Muscle layer of duodenum (tissue), 2 donors: ENCODE results near the gene SNAPC3.

Experiments used
- H3K27ac ChIP-seq: one replicate; pipeline ENCODE4 v1.7.0; 2013; ENCODE audit warnings: mild to moderate bottlenecking, low read length
- H3K27me3 ChIP-seq: one replicate; pipeline ENCODE4 v1.7.0; 2013; ENCODE audit warnings: low read depth, mild to moderate bottlenecking, control low read depth, low read length
- H3K36me3 ChIP-seq, 2 donors: one replicate each; pipeline ENCODE4 v1.7.0; 2013; ENCODE audit warnings: low read length in 2 of 2, control low read depth in 1 of 2, mild to moderate bottlenecking in 1 of 2; ENCODE audit not compliant: insufficient read depth in 2 of 2, control insufficient read depth in 1 of 2
- H3K4me1 ChIP-seq, 2 donors: one replicate each; pipeline ENCODE4 v1.7.0; 2013; ENCODE audit warnings: low read length in 2 of 2, mild to moderate bottlenecking in 2 of 2, control low read depth in 1 of 2, moderate library complexity in 1 of 2; ENCODE audit not compliant: insufficient read depth in 2 of 2, control insufficient read depth in 1 of 2
- H3K4me3 ChIP-seq, 2 donors: one replicate each; pipeline ENCODE4 v1.7.0; 2013; ENCODE audit warnings: low read length in 2 of 2, low read depth in 1 of 2, mild to moderate bottlenecking in 1 of 2
- H3K9me3 ChIP-seq, 2 donors: one replicate each; pipeline ENCODE4 v1.7.0; 2013; ENCODE audit warnings: low read length in 2 of 2, control low read depth in 1 of 2, mild to moderate bottlenecking in 1 of 2; ENCODE audit not compliant: control insufficient read depth in 1 of 2
- donor health status: healthy.

The SNAPC3 gene

GRCh38 chr9:15461056-15461455 is 38.4 kb downstream of the SNAPC3 start:
- no peaks in the 10 kb centered on the region for H3K4me1 ChIP-seq
- H3K27ac ChIP-seq, result no peak overlapping the region
- H3K36me3 ChIP-seq, result peaks cover 53 to 66% of the 10 kb centered on the region in 2 donors
- no peak overlapping the region for H3K4me3 ChIP-seq
- H3K9me3 ChIP-seq, result no peaks in the 10 kb centered on the region
- H3K27me3 ChIP-seq, result no peaks in the 10 kb centered on the region

- Histone ChIP-seq H3K27me3 (no peaks in the 10 kb centered on the region), H3K4me1 (no peaks in the 10 kb centered on the region), H3K27ac (no peak overlapping the region), H3K9me3 (no peaks in the 10 kb centered on the region), H3K4me3 (no peak overlapping the region), H3K36me3 (peaks cover 57 to 66% of the 10 kb centered on the region in 2 donors)
Measured at GRCh38 chr9:15461601-15462000, 38.9 kb downstream of the SNAPC3 start.

- no peak overlapping the region for H3K4me3 ChIP-seq
- no peaks in the 10 kb centered on the region for H3K9me3 ChIP-seq
- H3K36me3 ChIP-seq, result peaks cover 38 to 58% of the 10 kb centered on the region in 2 donors
- H3K4me1 ChIP-seq, result no peaks in the 10 kb centered on the region
- no peak overlapping the region for H3K27ac ChIP-seq
- no peaks in the 10 kb centered on the region for H3K27me3 ChIP-seq
Measured at GRCh38 chr9:15468145-15468544, 45.5 kb downstream of the SNAPC3 start.

- no peak overlapping the region for H3K4me3 ChIP-seq
- peaks cover 35 to 62% of the 10 kb centered on the region in 2 donors for H3K36me3 ChIP-seq
- H3K9me3 ChIP-seq, result no peaks in the 10 kb centered on the region
Measured at GRCh38 chr9:15469406-15469805, 46.7 kb downstream of the SNAPC3 start.

GRCh38 chr9:15469862-15470261 is 47.2 kb downstream of the SNAPC3 start:
- Histone ChIP-seq H3K27me3 (no peaks in the 10 kb centered on the region), H3K36me3 (peaks cover 32 to 58% of the 10 kb centered on the region in 2 donors), H3K4me3 (no peak overlapping the region), H3K9me3 (no peaks in the 10 kb centered on the region), H3K4me1 (no peaks in the 10 kb centered on the region), H3K27ac (no peak overlapping the region)

More at GRCh38 chr9:15469406-15469805, 46.7 kb downstream of the SNAPC3 start:
- H3K27me3 ChIP-seq, result no peaks in the 10 kb centered on the region
- no peak overlapping the region for H3K27ac ChIP-seq
- no peaks in the 10 kb centered on the region for H3K4me1 ChIP-seq

GRCh38 chr9:15475923-15476536 is 53.4 kb downstream of the SNAPC3 start:
- H3K36me3 ChIP-seq, result peaks cover 17 to 31% of the 10 kb centered on the region in 2 donors
- no peaks in the 10 kb centered on the region for H3K9me3 ChIP-seq
- H3K4me3 ChIP-seq, result no peak overlapping the region
- H3K27me3 ChIP-seq, result no peaks in the 10 kb centered on the region
- no peak overlapping the region for H3K27ac ChIP-seq
- no peaks in the 10 kb centered on the region for H3K4me1 ChIP-seq

GRCh38 chr9:15480028-15480427 is 57.4 kb downstream of the SNAPC3 start:
- H3K4me1 ChIP-seq, result no peaks in the 10 kb centered on the region
- H3K4me3 ChIP-seq, result no peak overlapping the region
- H3K27me3 ChIP-seq, result no peaks in the 10 kb centered on the region
- H3K9me3 ChIP-seq, result no peaks in the 10 kb centered on the region
- H3K36me3 ChIP-seq, result peaks cover 8 to 13% of the 10 kb centered on the region in 2 donors
- H3K27ac ChIP-seq, result no peak overlapping the region

GRCh38 chr9:15482146-15482545 is 59.5 kb downstream of the SNAPC3 start:
- Histone ChIP-seq H3K4me3 (no peak overlapping the region), H3K4me1 (no peaks in the 10 kb centered on the region), H3K27me3 (no peaks in the 10 kb centered on the region), H3K27ac (no peak overlapping the region), H3K36me3 (peaks cover 0 to 16% of the 10 kb centered on the region in 2 donors), H3K9me3 (no peaks in the 10 kb centered on the region)

- Histone ChIP-seq H3K4me3 (no peak overlapping the region), H3K36me3 (peaks cover 0 to 11% of the 10 kb centered on the region in 2 donors), H3K27me3 (no peaks in the 10 kb centered on the region), H3K9me3 (no peaks in the 10 kb centered on the region), H3K27ac (no peak overlapping the region), H3K4me1 (no peaks in the 10 kb centered on the region)
Measured at GRCh38 chr9:15484802-15485201, 62.1 kb downstream of the SNAPC3 start.

GRCh38 chr9:15485836-15486666 is 63.4 kb downstream of the SNAPC3 start:
- Histone ChIP-seq H3K36me3 (peaks cover 0 to 11% of the 10 kb centered on the region in 2 donors), H3K27ac (no peak overlapping the region), H3K27me3 (no peaks in the 10 kb centered on the region), H3K4me3 (no peak overlapping the region), H3K4me1 (no peaks in the 10 kb centered on the region), H3K9me3 (no peaks in the 10 kb centered on the region)

GRCh38 chr9:15491950-15492349 is 69.3 kb downstream of the SNAPC3 start:
- no peaks in the 10 kb centered on the region for H3K27me3 ChIP-seq
- no peak overlapping the region for H3K4me3 ChIP-seq
- no peaks in the 10 kb centered on the region for H3K36me3 ChIP-seq
- H3K4me1 ChIP-seq, result no peaks in the 10 kb centered on the region
- H3K27ac ChIP-seq, result no peak overlapping the region
- no peaks in the 10 kb centered on the region for H3K9me3 ChIP-seq
